CD4-positive, alpha-beta T cell treated with Interleukin-10 for 1 hour (primary cell): ENCODE data around the gene SNRPA.
"Not testable (repeated sequence)": the region's sequence is repeated elsewhere in the genome, so short reads cannot be mapped to it uniquely, and the experiment has no call there.

Source experiments
- DNase-seq: peaks from one replicate; pipeline ENCODE4 v3.0.0-alpha.2; 2020

The SNRPA gene

GRCh38 chr19:40721936-40722661, 28.9 kb upstream of the SNRPA start:
- DNase-seq, result no peak

DNA sequence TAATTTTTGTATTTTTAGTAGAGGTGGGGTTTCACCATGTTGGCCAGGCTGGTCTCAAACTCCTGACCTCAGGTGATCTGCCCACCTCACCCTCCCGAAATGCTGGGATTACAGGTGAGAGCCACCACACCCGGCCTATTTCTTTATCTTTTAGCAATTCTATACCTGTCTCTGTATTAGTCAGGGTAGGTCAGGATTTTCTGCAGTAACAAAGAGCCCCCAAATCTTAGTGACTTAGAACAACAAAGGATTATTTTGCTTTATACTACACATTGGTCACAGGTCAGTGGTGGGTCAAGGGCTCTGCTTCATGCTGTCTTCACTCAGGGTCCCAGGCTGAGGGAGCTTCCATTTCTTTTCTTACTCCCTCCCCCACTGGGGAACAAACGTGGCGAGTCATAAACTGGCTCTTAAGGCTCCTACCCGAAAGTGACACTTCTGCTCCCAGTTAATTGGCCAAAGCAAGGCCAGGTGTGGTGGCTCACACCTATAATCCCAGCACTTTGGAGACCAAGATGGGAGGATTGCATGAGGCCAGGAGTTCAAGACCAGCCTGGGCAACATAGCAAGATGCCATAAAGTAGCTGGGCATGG, 27.2 kb upstream of the SNRPA start:
- DNase-seq, result no peak

GRCh38 chr19:40724315-40724714, 26.7 kb upstream of the SNRPA start:
- DNase-seq, result no peak

GRCh38 chr19:40724855-40725254, 26.1 kb upstream of the SNRPA start:
- DNase-seq, result no peak

DNA sequence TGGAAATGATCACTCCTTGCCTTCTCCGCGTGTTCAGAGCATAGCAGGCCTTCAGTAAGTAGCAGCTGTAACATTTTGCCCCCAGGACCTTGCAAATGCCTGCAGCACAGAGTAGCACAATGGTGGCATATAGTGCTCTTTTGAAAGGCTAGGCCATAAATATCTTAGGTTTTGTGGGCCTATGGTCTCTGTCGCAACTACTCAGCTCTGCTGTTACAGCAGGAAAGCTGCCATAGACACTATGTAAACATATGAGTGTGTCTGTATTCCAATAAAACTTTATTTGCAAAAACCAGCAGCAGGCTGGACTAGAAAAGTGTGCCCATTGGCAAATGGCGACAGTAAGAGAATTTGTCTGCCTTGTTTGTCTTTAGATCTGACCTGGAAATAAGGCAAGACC, 24.7 kb upstream of the SNRPA start:
- no peak for DNase-seq

DNA sequence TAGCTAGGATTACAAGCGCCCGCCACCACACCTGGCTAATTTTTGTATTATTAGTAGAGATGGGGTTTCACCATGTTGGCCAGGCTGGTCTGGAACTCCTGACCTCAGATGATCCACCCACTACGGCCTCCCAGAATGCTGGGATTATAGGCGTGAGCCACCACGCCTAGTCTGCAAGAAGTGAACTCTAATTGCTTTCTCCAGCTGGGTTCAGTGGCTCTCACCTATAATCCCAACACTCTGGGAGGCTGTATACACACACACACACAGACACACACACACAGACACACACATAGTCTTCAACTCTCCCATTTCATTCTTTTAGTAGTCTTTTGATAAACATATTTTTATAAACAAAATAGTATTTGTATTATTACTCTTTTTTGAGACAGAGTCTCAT, 20.9 kb upstream of the SNRPA start:
- DNase-seq, result not testable (repeated sequence)

GRCh38 chr19:40732304-40732703, 18.7 kb upstream of the SNRPA start:
- not testable (repeated sequence) for DNase-seq

DNA sequence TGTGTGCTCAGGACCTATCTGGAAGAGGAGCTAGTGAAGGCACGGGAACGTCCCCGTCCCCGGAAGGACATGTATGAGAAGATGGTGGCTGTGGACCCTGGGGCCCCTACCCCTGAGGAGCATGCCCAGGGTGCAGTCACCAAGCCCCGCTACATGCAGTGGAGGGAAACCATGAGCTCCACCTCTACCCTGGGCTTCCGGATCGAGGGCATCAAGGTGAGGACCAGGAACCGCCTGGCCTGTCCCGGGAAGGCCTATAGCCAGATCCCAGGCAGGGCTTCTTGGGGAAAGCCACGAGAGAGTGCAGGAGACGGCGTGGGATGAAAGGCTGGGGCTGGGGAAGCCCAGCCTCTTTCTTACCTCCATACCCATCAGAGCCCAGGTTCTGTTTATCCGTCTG, 17.9 kb upstream of the SNRPA start:
- no peak for DNase-seq

DNA sequence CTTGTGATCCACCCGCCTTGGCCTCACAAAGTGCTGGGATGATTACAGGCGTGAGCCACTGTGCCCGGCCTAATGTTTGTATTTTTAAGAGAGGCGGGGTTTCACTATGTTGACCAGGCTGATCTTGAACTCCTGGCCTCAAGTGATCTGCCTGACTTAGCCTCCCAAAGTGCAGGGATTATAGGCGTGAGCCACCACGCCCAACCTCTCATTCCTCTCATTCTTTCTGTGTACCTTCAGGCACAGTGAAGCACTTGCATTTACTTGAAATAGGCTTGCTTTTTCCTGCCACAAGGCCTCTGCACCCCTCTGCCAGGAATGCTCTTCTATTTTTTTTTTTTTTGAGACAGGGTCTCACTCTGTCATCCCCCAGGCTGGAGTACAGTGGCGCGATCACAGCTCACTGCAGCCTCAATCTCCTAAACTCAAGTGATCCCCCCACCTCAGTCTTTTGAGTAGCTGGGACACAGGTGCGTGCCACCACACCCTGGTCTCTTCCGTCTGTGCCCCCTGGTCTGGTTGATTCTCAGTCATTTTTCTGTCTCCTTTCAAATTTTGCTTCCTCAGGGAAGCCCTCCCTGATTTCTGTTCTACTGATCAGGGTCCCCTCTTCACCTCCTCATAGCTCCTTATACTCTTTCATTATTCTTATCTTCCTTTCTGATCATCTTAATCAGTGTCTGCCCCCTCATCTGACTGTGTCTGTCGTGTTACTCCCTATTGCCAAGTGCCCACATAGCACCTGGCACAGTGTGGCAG, 15.8 kb upstream of the SNRPA start:
- DNase-seq, result no peak

- no peak for DNase-seq
Measured at GRCh38 chr19:40736661-40737060, 14.3 kb upstream of the SNRPA start.

DNA sequence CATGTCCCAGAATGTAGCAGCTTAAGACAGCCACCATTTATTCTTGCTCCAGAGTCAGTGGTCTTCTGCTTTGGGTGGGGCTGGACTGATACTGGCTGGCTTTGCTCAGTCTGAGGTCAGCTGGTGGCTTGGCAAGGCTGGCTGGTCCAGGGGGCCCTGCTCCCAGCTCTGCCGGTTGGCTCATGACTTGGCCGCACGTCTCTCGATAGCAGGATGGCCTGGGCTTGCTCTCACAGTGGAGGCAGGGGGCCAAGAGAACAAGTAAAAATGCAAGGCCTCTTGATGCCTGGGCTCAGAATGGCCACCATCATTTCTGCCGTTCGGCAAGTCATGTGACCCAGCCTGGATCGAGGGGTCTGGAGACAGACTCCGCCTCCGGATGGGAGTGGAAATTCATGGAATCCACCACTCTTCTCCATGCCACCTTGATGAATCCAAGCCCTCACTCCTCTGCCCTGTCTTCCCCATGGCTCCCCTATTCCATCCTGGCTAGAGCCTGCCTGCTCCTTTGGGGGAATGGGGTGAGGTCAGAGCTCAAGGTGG, 13.8 kb upstream of the SNRPA start:
- no peak for DNase-seq

DNA sequence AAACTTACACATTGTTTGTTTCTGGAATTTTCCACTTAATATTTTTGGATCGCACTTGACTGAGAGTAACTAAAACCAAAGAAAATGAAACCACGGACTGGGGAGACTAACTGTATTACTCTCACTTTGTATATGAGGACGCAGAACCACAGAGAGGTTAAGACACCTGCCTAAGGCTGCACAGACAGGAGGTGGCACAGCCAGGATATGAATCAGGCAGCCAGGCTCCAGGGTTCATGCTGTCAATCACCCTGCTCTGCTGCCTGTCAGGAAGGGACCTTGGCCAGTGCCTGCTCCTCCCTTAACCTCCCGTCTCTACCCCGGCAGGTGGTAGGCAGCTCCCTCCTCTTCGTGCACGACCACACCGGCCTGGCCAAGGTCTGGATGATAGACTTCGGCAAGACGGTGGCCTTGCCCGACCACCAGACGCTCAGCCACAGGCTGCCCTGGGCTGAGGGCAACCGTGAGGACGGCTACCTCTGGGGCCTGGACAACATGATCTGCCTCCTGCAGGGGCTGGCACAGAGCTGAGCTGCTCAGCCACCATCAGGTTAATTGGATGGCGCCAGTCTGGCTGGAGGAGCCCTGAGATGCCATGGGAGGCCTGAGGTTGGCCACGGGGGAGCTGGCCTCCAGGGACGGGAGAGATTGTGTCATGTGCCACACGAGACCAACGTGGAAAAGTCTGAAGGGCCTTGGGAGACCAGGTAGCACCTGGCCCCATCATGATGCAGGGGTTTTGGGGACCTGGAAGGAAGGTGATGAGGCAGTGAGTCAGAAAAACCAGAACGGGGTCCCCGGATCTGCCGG, 11.8 kb upstream of the SNRPA start:
- no peak for DNase-seq

DNA sequence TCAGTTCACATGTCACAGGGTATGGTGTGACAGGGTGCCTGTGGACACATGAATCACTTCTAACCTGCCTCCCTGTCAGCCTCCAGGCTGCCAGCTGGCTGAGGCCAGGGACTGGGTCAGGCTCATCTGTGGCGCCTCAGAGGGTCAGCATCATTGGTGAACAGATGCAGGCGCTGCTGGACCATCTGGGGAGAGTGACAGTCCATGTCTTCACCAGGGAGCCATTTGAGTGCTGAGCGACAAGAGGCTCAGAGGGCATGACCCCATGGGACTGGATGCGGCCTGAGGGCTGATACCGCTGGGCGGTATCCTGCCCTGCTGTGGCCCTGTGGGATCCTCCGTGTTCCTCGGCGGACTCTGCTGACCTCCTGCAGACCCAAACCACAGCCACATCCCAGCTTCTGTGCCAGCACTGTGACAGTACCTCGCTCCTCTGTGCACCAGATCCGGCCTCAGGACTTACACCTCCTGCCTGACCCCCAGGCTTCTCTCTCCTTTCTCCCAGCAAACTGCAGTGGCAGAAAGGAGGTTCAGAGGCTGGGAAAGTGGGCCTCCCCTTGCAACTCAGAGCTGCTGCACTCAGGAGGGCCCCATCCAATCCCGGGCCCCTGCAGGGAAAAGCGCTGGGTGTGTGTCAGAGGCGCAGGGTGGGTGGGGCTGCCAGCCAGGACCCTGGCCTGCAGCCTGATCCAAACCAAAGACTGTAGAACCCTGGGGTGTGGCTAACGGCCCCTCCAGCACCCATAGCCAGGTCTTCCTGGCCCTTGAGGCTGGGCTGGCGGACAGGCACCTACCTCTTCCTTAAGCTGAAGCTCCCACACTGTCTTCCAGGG, 10.9 kb upstream of the SNRPA start:
- no peak for DNase-seq

- no peak for DNase-seq
Measured at GRCh38 chr19:40740747-40741146, 10.3 kb upstream of the SNRPA start.

DNA sequence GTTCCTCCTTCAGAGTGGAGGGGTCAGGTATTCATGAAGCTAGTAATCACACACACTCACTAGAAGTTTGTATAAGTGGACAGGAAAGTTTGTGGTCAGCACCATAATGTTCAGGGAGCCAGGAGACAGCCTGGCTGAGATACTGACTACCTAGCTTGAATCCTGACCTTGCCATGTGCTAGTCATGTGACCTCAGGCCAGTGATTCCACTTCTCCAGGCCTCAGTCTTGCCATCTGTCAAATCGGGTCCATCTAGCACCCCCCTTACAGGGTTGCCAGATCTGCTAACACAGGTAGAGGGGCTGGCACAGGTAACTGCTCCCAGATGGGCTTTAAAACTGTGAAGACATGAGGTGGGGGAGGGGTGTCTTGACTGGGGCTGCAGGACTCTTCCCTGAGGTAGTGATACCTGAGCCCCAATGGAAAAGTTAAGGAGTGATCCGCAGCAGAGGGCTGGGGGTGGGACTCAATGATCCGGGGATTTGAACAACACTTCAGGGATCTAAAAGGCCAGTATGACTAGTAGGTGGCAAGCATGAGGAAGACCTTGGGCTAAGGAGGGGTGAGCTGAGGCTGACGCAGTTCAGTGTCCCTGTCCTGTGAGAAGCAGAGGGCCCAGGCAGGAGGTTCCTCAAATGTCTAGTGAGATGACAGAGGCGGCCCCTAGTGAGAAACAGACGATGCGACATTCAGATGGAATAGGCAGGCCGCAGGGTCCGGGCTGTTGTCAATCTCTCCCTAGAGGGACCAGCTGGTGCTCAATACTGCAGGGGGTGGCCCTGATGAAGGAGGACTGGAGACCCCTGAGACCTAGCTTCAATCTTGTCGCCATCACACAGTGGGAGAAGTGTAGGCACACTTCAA, 9.2 kb upstream of the SNRPA start:
- no peak for DNase-seq

- no peak for DNase-seq
Measured at GRCh38 chr19:40742477-40742876, 8.5 kb upstream of the SNRPA start.

GRCh38 chr19:40742886-40743285, 8.1 kb upstream of the SNRPA start:
- no peak for DNase-seq

GRCh38 chr19:40743926-40744325, 7.1 kb upstream of the SNRPA start:
- DNase-seq, result no peak

DNA sequence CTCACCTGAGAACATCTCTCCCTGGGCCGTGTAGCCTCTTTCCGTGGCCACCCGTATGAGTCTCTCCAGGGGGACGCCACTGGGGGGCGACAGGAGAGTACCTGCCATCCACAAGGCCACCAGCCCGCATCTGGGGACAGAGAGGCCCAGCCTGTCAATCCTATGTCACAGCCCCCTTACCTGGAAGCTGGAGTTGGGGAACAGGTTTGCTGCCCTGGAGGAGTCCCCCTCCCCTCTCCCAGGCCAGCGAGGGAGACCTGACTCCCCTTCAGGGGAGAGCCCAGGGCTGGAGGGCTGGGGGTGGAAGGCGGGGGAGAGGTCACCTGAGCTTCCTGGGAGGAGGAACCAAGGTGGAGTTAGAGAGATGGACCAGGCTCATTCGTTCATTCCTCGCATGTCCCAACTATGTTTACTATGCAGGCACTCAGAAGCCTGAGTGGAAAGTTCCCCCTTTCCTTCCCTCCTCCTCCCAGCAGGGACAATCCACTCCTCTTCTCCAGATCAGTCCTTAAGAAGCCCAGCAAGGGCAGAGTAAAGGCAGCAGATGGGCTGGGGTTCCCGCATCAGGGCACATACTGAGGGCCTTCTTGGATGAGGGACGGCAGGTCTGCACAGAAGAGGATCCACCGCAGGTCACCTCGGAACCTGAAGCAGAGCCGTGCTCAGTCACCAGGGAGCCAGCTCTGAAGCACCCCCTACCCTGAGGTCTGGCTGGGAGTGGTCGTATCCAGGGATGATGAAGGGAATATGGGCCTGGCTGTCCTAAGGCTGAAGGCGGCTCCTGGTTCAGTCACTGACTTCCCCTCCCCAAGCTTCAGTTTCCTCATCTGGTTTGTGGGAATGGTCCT, 6.2 kb upstream of the SNRPA start:
- DNase-seq, result peak; percentile 45

- no peak for DNase-seq
Measured at GRCh38 chr19:40745402-40745780, 5.6 kb upstream of the SNRPA start.
